Ovary (tissue), 9 donors: ENCODE data around the gene PAPSS1. TPM values are rescaled to one million over a fixed set of nuclear protein-coding genes. Genes with fewer than 3 reads are reported as not detected.

Experiments
- DNase-seq, 5 donors: peaks; one replicate each; pipeline ENCODE4 v3.0.0-alpha.2; 2019 to 2020
- H3K27ac ChIP-seq, 2 donors: fragments of 200-600 bp; one replicate each; pipeline versions ENCODE4 v1.5.1 to v1.8.0; 2019 to 2022
- H3K27me3 ChIP-seq: fragments of 200-600 bp; one replicate; pipeline ENCODE4 v1.8.0; 2022
- H3K36me3 ChIP-seq: fragments of 200-600 bp; sonication (generic); one replicate; pipeline ENCODE4 v1.5.1; 2019
- H3K4me1 ChIP-seq: one replicate; pipeline ENCODE4 v1.8.1; 2013; ENCODE audit warnings: mild to moderate bottlenecking, moderate library complexity; ENCODE audit not compliant: insufficient read depth
- H3K4me3 ChIP-seq: fragments of 200-600 bp; sonication (generic); one replicate; pipeline ENCODE4 v1.5.1; 2017
- H3K9me3 ChIP-seq, 2 donors: fragments of 200-600 bp in 1 of 2; sonication (generic) in 1 of 2; one replicate each; pipeline versions ENCODE4 v1.5.1 to v1.8.1; 2013 to 2019; ENCODE audit warnings: mild to moderate bottlenecking in 1 of 2, moderate library complexity in 1 of 2
- CTCF ChIP-seq, 3 donors: fragments of 450-650 bp in 2 of 3; fragments of 200-600 bp in 1 of 3; IDR thresholded peaks; one replicate each; pipeline versions ENCODE4 v1.5.1 to v1.8.0; 2016 to 2022; ENCODE audit warnings: antibody characterized with exemption in 3 of 3, mild to moderate bottlenecking in 1 of 3
- EP300 ChIP-seq: sonication (generic); formaldehyde crosslinking; IDR thresholded peaks from one replicate; pipeline ENCODE4 v1.6.1; 2017; ENCODE audit warnings: antibody characterized with exemption
- POLR2A ChIP-seq: fragments of 450-650 bp; IDR thresholded peaks from one replicate; pipeline ENCODE4 v1.6.1; 2017; ENCODE audit warnings: antibody characterized with exemption, mild to moderate bottlenecking, moderate library complexity
- WGBS, 3 donors: extraction: QIAGEN DNeasy Blood & Tissue Kit in 1 of 3; methylation state at CpG; one replicate each; pipeline versions ENCODE4 v1.1.5 to v1.1.7; 2013 to 2017; 5-methylcytosine and 5-hydroxymethylcytosine counted together
- intact Hi-C, 4 donors: fragments of 100-400 bp; cut with DNase I; formaldehyde crosslinking; loops; one replicate each; pipeline versions ENCODE4 v1.11.0 to v1.15.1; 2022 to 2023
- polyA plus RNA-seq, 2 donors: library from polyadenylated mRNA; stranded (reverse); fragments of 200-250 nt in 1 of 2; fragments of 350-450 nt in 1 of 2; fragmentation: Illumina TruSeq in 1 of 2; extraction: RNeasy Lipid Tissue Mini Kit (QIAGEN cat#74804) in 1 of 2; gene quantifications; one replicate each; pipeline ENCODE4 v1.2.3, GENCODE V29; 2013 to 2014
- total RNA-seq, 7 donors: library from RNA; depleted of rRNA in 2 of 7; stranded (reverse); fragments of >200 nt in 2 of 7; fragmentation: NEBNext Ultra II Directional in 3 of 7; extraction: Animal tissue kit (Norgen Biotek cat#: 25700) in 3 of 7; gene quantifications; one replicate each; pipeline versions ENCODE4 v1.1.0 to v1.2.4, GENCODE V29; 2016 to 2023
- donor health status: DM: no; HTN: no; CAD: no; lungs with moderate emphysema.
- donor health status: DM: no; HTN: no; CAD: no.
- donor health status: Bipolar disorder and iron deficiency.
- donor health status: DM: yes; HTN: yes; CAD: no.
- donor health status: DM: no; HTN: no; CAD: no.
- donor health status: DM: yes; HTN: yes; CAD: no.

Gene PAPSS1
- total and polyA plus RNA-seq, 9 donors, result 19.8 to 50.3 (median 28.0) TPM

DNA sequence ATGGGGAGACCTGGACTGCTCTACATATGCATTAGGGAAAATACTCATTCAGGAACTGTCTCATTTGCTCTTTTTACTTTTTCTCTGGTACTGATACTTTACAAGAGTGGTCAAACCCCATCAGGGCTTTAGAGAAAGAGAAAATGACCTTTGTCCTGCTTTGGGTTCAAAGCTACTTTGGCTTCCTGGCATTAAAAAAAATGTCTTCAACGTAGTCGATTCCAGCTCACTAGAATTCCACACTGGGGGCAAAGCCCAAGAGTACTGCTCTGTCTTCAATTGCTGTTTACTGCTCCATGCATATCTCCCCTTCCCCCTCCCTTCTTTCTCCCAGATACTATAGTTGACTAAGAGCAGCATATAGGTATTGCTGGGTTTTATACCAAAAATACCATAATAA lies 98.0 kb downstream of the PAPSS1 start:
- TF ChIP-seq CTCF (IDR thresholded peaks at IDR 0.05) (no peak), POLR2A (no peak), EP300 (no peak)
- no peak for DNase-seq
- H3K27ac ChIP-seq, result no peak overlapping the region
- 98 to 99% (median 98%) methylated on average over 2 of the region's 2 CpGs for WGBS, 3 donors
- H3K9me3 ChIP-seq, result no peaks in the 10 kb centered on the region
- intact Hi-C loops, result no loop called here
- H3K4me1 ChIP-seq, result no peaks in the 10 kb centered on the region
- no peaks in the 10 kb centered on the region for H3K36me3 ChIP-seq
- no peak overlapping the region for H3K4me3 ChIP-seq
- H3K27me3 ChIP-seq, result no peaks in the 10 kb centered on the region

DNA sequence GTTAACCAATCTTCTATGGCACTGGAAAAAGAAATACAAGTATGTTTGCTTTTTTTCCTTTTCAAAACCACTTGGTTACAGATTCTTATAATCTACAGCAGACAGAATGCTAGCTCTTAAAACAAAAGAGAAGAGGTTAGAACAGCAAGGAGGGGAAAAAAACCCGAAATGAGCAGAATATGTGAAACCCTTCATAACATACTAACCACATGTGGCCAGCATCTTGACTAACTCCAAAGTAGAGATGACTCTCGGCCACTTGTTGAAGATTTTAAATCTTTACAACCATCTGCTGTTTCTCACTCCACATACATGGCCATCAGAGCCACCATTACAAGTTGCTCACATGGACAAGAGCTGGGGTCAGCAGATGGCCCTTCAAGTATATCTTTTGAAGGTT lies 100.3 kb downstream of the PAPSS1 start:
- no peak overlapping the region for H3K4me3 ChIP-seq
- no peak for DNase-seq
- H3K27me3 ChIP-seq, result no peaks in the 10 kb centered on the region
- 82 to 97% (median 94%) methylated on average over 2 of the region's 2 CpGs for WGBS, 3 donors
- intact Hi-C loops, result no loop called here
- H3K27ac ChIP-seq, result no peak overlapping the region
- H3K9me3 ChIP-seq, result no peaks in the 10 kb centered on the region
- H3K36me3 ChIP-seq, result no peaks in the 10 kb centered on the region
- no peak for TF ChIP-seq CTCF (IDR thresholded peaks at IDR 0.05)
- no peak for TF ChIP-seq EP300
- no peak for TF ChIP-seq POLR2A
- no peaks in the 10 kb centered on the region for H3K4me1 ChIP-seq

GRCh38 chr4:107619066-107619465 lies 101.0 kb downstream of the PAPSS1 start:
- intact Hi-C loops, result no loop called here
- DNase-seq, result no peak
- no peaks in the 10 kb centered on the region for H3K4me1 ChIP-seq
- no peaks in the 10 kb centered on the region for H3K27me3 ChIP-seq
- TF ChIP-seq EP300, result no peak
- no peak for TF ChIP-seq POLR2A
- TF ChIP-seq CTCF (IDR thresholded peaks at IDR 0.05), result no peak
- H3K36me3 ChIP-seq, result no peaks in the 10 kb centered on the region
- H3K9me3 ChIP-seq, result no peaks in the 10 kb centered on the region
- 36 to 55% (median 43%) methylated on average over 2 of the region's 2 CpGs for WGBS, 3 donors
- H3K27ac ChIP-seq, result no peak overlapping the region
- no peak overlapping the region for H3K4me3 ChIP-seq

DNA sequence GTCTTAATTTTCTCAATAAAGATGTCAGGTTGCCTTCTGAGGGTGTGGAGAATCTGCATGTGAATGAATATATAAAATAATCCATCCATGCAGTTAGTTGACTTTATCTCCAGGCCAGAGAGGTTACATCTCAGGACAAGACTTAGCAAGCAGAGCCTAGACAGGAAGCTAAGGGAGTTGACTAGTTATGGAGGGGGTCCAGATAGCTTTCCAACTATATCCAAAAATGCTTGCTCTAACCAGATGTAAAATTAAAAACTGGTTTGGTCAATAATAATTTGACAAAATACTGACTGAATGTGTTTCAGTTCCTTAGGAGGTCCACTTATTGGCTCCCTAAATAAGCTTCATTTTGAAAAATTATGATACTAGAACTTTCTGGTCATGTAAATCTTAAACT lies 101.4 kb downstream of the PAPSS1 start:
- Histone ChIP-seq H3K9me3 (no peaks in the 10 kb centered on the region), H3K27me3 (no peaks in the 10 kb centered on the region), H3K4me3 (no peak overlapping the region), H3K36me3 (no peaks in the 10 kb centered on the region), H3K27ac (no peak overlapping the region), H3K4me1 (no peaks in the 10 kb centered on the region)
- TF ChIP-seq CTCF (IDR thresholded peaks at IDR 0.05), result no peak
- TF ChIP-seq EP300, result no peak
- TF ChIP-seq POLR2A, result no peak
- intact Hi-C loops, result no loop called here
- no peak for DNase-seq
